B cell (primary cell): ENCODE measurements around the gene ARPP19. TPM values are rescaled to one million over a fixed set of nuclear protein-coding genes. Genes with fewer than 3 reads are reported as not detected.
"Not testable (repeated sequence)": the region's sequence is repeated elsewhere in the genome, so short reads cannot be mapped to it uniquely, and the experiment has no call there.

Experiments used
- ATAC-seq: fragments of 200-7000 bp; cut with Tn5 transposase; one replicate; pipeline ENCODE4 v1.10.0; 2021; ENCODE audit warnings: low read depth, mild to moderate bottlenecking, moderate number of reproducible peaks, moderate library complexity
- CTCF ChIA-PET: fragments of 350-600 bp; sonication (Branson Sonifier 250); formaldehyde crosslinking; loops from one replicate; lab custom pipeline; 2021; ENCODE audit warnings: antibody characterized with exemption, inconsistent platforms; lab: Charles Lee
- POLR2A ChIA-PET: fragments of 350-600 bp; sonication (Branson Sonifier 250); formaldehyde crosslinking; loops from one replicate; lab custom pipeline; 2021; ENCODE audit warnings: antibody characterized with exemption; lab: Charles Lee
- DNase-seq: peaks from one replicate; pipeline ENCODE4 v3.0.0; 2013
- H2AFZ ChIP-seq: 2 replicates; pipeline ENCODE4 v1.6.1; 2012; ENCODE audit warnings: mild to moderate bottlenecking, low read depth, low read length; ENCODE audit not compliant: insufficient read depth, poor library complexity, severe bottlenecking
- H3K27ac ChIP-seq, 2 donors: 1 replicate in 1 of 2; 2 replicates in 1 of 2; pipeline ENCODE4 v1.5.1; 2012 to 2013; ENCODE audit warnings: low read length in 2 of 2, mild to moderate bottlenecking in 2 of 2, moderate library complexity in 1 of 2
- H3K27me3 ChIP-seq, 4 experiments: fragments of 200-600 bp in 1 of 4; sonication (generic) in 1 of 4; replicated peaks in 1 of 4; 1 replicate in 2 of 4; 2 replicates in 2 of 4; pipeline versions ENCODE4 v1.6.1 to v1.7.0; 2013 to 2016; ENCODE audit warnings: low read length in 3 of 4, mild to moderate bottlenecking in 2 of 4, mixed read lengths in 1 of 4, moderate library complexity in 1 of 4; ENCODE audit not compliant: insufficient read depth in 4 of 4, control insufficient read depth in 3 of 4; ENCODE audit errors: control extremely low read depth in 1 of 4
- H3K36me3 ChIP-seq, 2 experiments: replicated peaks in 1 of 2; 1 replicate in 1 of 2; 2 replicates in 1 of 2; pipeline versions ENCODE4 v1.6.1 to v1.7.1; 2013; ENCODE audit warnings: low read length in 1 of 2; ENCODE audit not compliant: insufficient read depth in 2 of 2, control insufficient read depth in 1 of 2; ENCODE audit errors: control extremely low read depth in 1 of 2, extremely low read depth in 1 of 2
- H3K4me1 ChIP-seq, 2 donors: fragments of 200-600 bp in 1 of 2; sonication (generic) in 1 of 2; 1 replicate in 1 of 2; 2 replicates in 1 of 2; pipeline versions ENCODE4 v1.5.1 to v1.6.1; 2013 to 2017; ENCODE audit warnings: low read length in 2 of 2; ENCODE audit not compliant: control insufficient read depth in 2 of 2, insufficient read depth in 2 of 2
- H3K4me2 ChIP-seq: replicated peaks from 2 replicates; pipeline ENCODE3; 2012; ENCODE audit warnings: mild to moderate bottlenecking, low read depth, low read length; ENCODE audit not compliant: poor library complexity, severe bottlenecking
- H3K4me3 ChIP-seq, 5 experiments: fragments of 200-600 bp in 1 of 5; sonication (generic) in 1 of 5; 1 replicate in 3 of 5; 2 replicates in 2 of 5; pipeline versions ENCODE4 v1.5.1 to v1.7.0; 2011 to 2016; ENCODE audit warnings: low read length in 4 of 5, mild to moderate bottlenecking in 4 of 5, low read depth in 2 of 5, control low read depth in 1 of 5, moderate library complexity in 1 of 5; ENCODE audit not compliant: insufficient read depth in 1 of 5; ENCODE audit errors: control extremely low read depth in 1 of 5, extremely low read depth in 1 of 5
- H3K79me2 ChIP-seq: fragments of 200-600 bp; sonication (generic); one replicate; pipeline ENCODE4 v1.6.0; 2016; ENCODE audit warnings: low read length; ENCODE audit not compliant: control insufficient read depth, insufficient read depth
- H3K9ac ChIP-seq: fragments of 200-600 bp; sonication (generic); 2 replicates; pipeline ENCODE4 v1.6.1; 2017; ENCODE audit warnings: mild to moderate bottlenecking, low read length, moderate library complexity
- H3K9me3 ChIP-seq, 3 donors: one replicate each; pipeline versions ENCODE4 v1.6.1 to v1.7.1; 2013; ENCODE audit warnings: low read length in 2 of 3; ENCODE audit not compliant: control insufficient read depth in 2 of 3, insufficient read depth in 1 of 3; ENCODE audit errors: control extremely low read depth in 1 of 3
- H4K20me1 ChIP-seq: 2 replicates; pipeline ENCODE4 v1.6.0; 2012; ENCODE audit warnings: mild to moderate bottlenecking, low read length; ENCODE audit not compliant: insufficient read depth, control insufficient read depth, poor library complexity, severe bottlenecking
- H3K27ac Mint-ChIP-seq: one replicate; pipeline ENCODE4 v1.8.0; 2021; ENCODE audit warnings: mixed read lengths
- H3K27me3 Mint-ChIP-seq: one replicate; pipeline ENCODE4 v1.8.0; 2021; ENCODE audit warnings: mixed read lengths
- H3K4me1 Mint-ChIP-seq: one replicate; pipeline ENCODE4 v1.8.0; 2021; ENCODE audit warnings: mixed read lengths
- H3K4me3 Mint-ChIP-seq: one replicate; pipeline ENCODE4 v1.8.0; 2021; ENCODE audit warnings: mixed read lengths
- H3K9me3 Mint-ChIP-seq: one replicate; pipeline ENCODE4 v1.8.0; 2022; ENCODE audit warnings: mixed read lengths; ENCODE audit not compliant: insufficient read depth
- EZH2 ChIP-seq: IDR thresholded peaks from 2 replicates; pipeline ENCODE4 v1.6.1; 2012; ENCODE audit warnings: borderline replicate concordance, low read depth, mild to moderate bottlenecking, moderate library complexity, low read length; ENCODE audit not compliant: insufficient read depth, poor library complexity, severe bottlenecking
- WGBS: methylation state at CpG from one replicate; pipeline ENCODE4 v1.1.5; 2013; ENCODE audit warnings: missing lambda C conversion rate; ENCODE audit not compliant: insufficient coverage; 5-methylcytosine and 5-hydroxymethylcytosine counted together
- intact Hi-C: fragments of 100-400 bp; cut with micrococcal nuclease; formaldehyde crosslinking; loops from one replicate; pipeline ENCODE4 v1.10.0; 2022
- polyA plus RNA-seq: library from polyadenylated mRNA; depleted of rRNA; stranded (reverse); fragments of >200 nt; gene quantifications from 2 replicates; pipeline ENCODE4 v1.2.3, GENCODE V29; 2012
- total RNA-seq, 2 donors: library from RNA; stranded (reverse); fragments of 120-200 nt in 1 of 2; gene quantifications; 1 replicate in 1 of 2; 2 replicates in 1 of 2; pipeline versions ENCODE4 v1.2.3 to v1.2.4, GENCODE V29; 2013 to 2022
- TF ChIP-seq, protein P1 (sequence below): fragments of 200-600 bp; IDR thresholded peaks from one replicate; pipeline ENCODE4 v1.8.0; 2022; ENCODE audit warnings: antibody characterized with exemption, mild to moderate bottlenecking

The ARPP19 gene
- total and polyA plus RNA-seq, 2 donors (not counting 1 experiment from before 2014, with no cell fraction given): 22.0 to 147 TPM

DNA sequence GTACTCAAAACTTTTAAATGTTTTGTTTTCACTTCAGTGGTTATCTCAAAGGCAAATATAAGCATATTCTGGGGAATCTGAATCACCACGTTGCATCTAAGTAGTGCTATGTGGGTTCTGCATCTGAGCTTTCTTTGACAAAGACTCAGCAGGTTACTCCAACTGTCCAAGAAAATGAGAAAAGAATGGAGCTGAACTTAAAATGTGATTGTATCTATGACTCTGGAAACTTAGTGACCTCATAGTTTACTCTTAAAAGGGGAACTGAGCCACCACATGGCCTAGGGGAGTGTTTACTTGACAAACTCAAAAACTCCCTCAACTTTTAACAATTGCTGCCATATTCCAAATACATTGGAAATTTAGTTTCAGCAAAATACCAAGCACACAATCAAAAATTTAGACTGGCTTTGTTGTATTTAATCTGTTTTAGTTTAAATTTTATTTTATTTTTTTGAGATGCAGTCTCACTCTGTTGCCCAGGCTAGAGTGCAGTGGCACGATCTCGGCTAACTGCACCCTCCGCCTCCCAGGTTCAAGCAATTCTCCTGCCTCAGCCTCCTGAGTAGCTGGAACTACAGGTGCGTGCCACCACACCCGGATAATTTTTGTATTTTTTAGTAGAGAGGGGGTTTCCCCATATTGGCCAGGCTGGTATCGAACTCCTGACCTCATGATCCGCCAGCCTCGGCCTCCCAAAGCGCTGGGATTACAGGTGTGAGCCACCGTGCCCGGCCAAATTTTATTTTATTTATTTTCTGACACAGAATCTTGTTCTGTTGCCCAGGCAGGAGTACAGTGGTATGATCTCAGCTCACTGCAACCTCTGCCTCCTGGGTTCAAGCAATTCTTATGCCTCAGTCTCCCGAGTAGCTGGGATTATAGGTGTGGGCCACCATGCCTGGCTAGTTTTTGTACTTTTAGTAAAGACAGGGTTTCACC lies 3.1 kb downstream of the ARPP19 start:
- H3K79me2 ChIP-seq: peaks cover 78% of the 10 kb centered on the region
- H3K9me3 Mint-ChIP-seq, H3K27me3 Mint-ChIP-seq, H3K9ac ChIP-seq, H3K36me3 ChIP-seq, H3K9me3 ChIP-seq, H3K27me3 ChIP-seq, H3K4me3 ChIP-seq, POLR2A ChIA-PET: not testable (repeated sequence)
- DNase-seq (peak; percentile 71), ATAC-seq (peak; percentile 10)
- peak overlapping the region; percentile 56 to 78 for H3K27ac ChIP-seq
- Mint-ChIP-seq H3K4me1 (peaks cover 52% of the 10 kb centered on the region), H3K4me3 (peak overlapping the region; percentile 74), H3K27ac (peak overlapping the region; percentile 83)
- CTCF ChIA-PET: interaction anchor here (1.1 to 2.7 kb wide), 4 partner anchors 10 to 303 kb away, joined by 3 to 8 read pairs (median 5); no protein-coding TSS in a partner anchor
- WGBS: 73% methylated on average over 4 of the region's 13 CpGs
- peak overlapping the region; percentile 19 for H3K4me2 ChIP-seq
- H3K4me1 ChIP-seq: peaks cover 34 to 35% of the 10 kb centered on the region in 2 donors
- intact Hi-C loops: loop anchor here (1.0 to 10.0 kb wide), 3 partner anchors 36 to 381 kb away; no protein-coding TSS in a partner anchor
- peaks cover 41% of the 10 kb centered on the region for H4K20me1 ChIP-seq
- H2AFZ ChIP-seq: peak overlapping the region; percentile 14

- no peak for ATAC-seq
- no peaks in the 10 kb centered on the region for H3K9me3 Mint-ChIP-seq
- H3K27ac Mint-ChIP-seq: no peak overlapping the region
- POLR2A ChIA-PET: no interaction called here
- H3K4me1 Mint-ChIP-seq: peaks cover 65% of the 10 kb centered on the region
- H4K20me1 ChIP-seq: peaks cover 61% of the 10 kb centered on the region
- 100% methylated on average over 1 of the region's 4 CpGs for WGBS
- TF ChIP-seq, protein P1, sequence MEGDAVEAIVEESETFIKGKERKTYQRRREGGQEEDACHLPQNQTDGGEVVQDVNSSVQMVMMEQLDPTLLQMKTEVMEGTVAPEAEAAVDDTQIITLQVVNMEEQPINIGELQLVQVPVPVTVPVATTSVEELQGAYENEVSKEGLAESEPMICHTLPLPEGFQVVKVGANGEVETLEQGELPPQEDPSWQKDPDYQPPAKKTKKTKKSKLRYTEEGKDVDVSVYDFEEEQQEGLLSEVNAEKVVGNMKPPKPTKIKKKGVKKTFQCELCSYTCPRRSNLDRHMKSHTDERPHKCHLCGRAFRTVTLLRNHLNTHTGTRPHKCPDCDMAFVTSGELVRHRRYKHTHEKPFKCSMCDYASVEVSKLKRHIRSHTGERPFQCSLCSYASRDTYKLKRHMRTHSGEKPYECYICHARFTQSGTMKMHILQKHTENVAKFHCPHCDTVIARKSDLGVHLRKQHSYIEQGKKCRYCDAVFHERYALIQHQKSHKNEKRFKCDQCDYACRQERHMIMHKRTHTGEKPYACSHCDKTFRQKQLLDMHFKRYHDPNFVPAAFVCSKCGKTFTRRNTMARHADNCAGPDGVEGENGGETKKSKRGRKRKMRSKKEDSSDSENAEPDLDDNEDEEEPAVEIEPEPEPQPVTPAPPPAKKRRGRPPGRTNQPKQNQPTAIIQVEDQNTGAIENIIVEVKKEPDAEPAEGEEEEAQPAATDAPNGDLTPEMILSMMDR: no peak
- no peak for TF ChIP-seq EZH2
- H3K9me3 ChIP-seq: no peaks in the 10 kb centered on the region
- H3K36me3 ChIP-seq: peaks cover 8 to 16% of the 10 kb centered on the region in 2 experiments
- no peaks in the 10 kb centered on the region for H3K27me3 ChIP-seq
- H3K27ac ChIP-seq: no peak overlapping the region
- no peak overlapping the region for H3K9ac ChIP-seq
- intact Hi-C loops: loop anchor here (10.0 kb wide), 1 partner anchor 379 kb away; no protein-coding TSS in a partner anchor
- H3K4me2 ChIP-seq: no peak overlapping the region
- H3K4me1 ChIP-seq: peaks cover 35 to 36% of the 10 kb centered on the region in 2 donors
- no peak overlapping the region for H3K4me3 ChIP-seq
- no peak for DNase-seq
- no peak overlapping the region for H3K4me3 Mint-ChIP-seq
- H3K79me2 ChIP-seq: peaks cover 99% of the 10 kb centered on the region
- H2AFZ ChIP-seq: no peak overlapping the region
- H3K27me3 Mint-ChIP-seq: no peaks in the 10 kb centered on the region
- CTCF ChIA-PET: interaction anchor here (1.9 to 2.7 kb wide), 2 partner anchors 97 to 172 kb away, joined by 7 to 8 read pairs; no protein-coding TSS in a partner anchor
Observed at GRCh38 chr15:52563501-52564060, 5.2 kb downstream of the ARPP19 start.
